ENCODE measurements around the gene HIC1. TPM values are rescaled to one million over a fixed set of nuclear protein-coding genes. Genes with fewer than 3 reads are reported as not detected.

Gene HIC1
- total and polyA plus RNA-seq, 9 of the 15 experiments (the other 6 are each of a cell fraction or from before 2014, with no cell fraction given): 0.01 to 2.5 (median 0.18) TPM

DNA sequence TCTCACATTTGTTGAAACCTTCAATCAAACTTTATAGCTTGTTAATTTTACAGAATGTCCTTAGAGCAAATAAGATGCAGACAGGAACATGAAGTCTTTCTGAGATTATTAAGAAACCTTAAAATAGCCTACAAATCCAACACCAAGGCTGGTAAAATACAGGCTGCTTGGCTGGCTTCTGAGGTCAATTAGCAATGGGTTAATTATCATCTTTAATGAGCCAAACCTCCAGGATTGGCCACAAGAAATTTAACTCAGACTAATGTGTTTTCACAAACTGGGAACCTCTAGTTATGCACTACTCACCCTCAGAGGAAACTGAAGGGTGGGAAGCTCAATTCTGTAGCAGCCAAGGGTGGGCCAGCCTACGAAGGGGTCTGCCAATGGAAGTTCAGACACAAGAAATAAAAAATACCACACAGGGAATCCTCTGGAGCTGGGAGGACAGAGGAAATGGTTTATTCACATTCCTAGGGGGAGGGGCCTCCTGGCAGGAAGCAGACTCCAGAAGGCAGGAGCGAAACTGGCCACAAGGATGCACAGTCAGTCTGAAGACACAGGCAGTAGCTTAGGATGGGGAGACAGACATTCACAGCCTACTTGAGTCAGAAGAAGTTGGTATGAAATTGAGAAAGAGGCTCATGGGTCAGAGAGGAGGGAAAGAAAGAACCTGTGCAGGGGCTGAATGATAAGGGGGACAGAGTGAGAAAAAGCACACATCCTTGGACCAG is 36.1 kb downstream of the HIC1 start:
- Histone ChIP-seq H3K9ac (ENCODE audit: insufficient read depth in 1 of 2, low read depth in 2 of 2, low read length in 2 of 2) (no peak overlapping the region), H3K4me1 (replicated peaks in 1 of 2; ENCODE audit: control insufficient read depth in 2 of 2, insufficient read depth in 2 of 2, low read length in 2 of 2) (peaks cover 19 to 29% of the 10 kb centered on the region in 2 experiments), H3K9me1 (ENCODE audit: control insufficient read depth, insufficient read depth, low read length) (peaks cover 4% of the 10 kb centered on the region), H3K9me3 (replicated peaks; ENCODE audit: control insufficient read depth, insufficient read depth, low read depth, low read length) (no peaks in the 10 kb centered on the region), H3K79me2 (ENCODE audit: control insufficient read depth, insufficient read depth, low read length) (no peaks in the 10 kb centered on the region), H3K4me3 (no peak overlapping the region), H3K27ac (ENCODE audit: extremely low read depth, low read depth, low read length) (no peak overlapping the region), H3K4me2 (ENCODE audit: insufficient read depth, low read length) (no peak overlapping the region), H3K36me3 (ENCODE audit: control insufficient read depth, insufficient read depth, low read length) (peaks cover 4% of the 10 kb centered on the region; the same call in 1 of the 3 replicates), H3K27me3 (ENCODE audit: control insufficient read depth in 2 of 2, insufficient read depth in 2 of 2, low read length in 2 of 2) (no peaks in the 10 kb centered on the region), H4K20me1 (replicated peaks; ENCODE audit: control insufficient read depth, insufficient read depth, low read length) (no peaks in the 10 kb centered on the region), H2AFZ (ENCODE audit: low read depth, low read length) (no peak overlapping the region)
- CTCF ChIA-PET (ENCODE audit: low intra/inter-chr PET ratio): no interaction called here
- no peak for TF ChIP-seq FOXJ3 (CRISPR knock-in tag; IDR thresholded peaks at IDR 0.05)
- TF ChIP-seq NFE2 (IDR thresholded peaks at IDR 0.05; ENCODE audit: low read depth): no peak
- 0 out of 2 replicates have a peak, but pooled peaks have one; percentile 7 for TF ChIP-seq GABPA (tag; conservative IDR thresholded peaks at IDR 0.05; ENCODE audit: low read depth)
- 0 out of 2 replicates have a peak, but pooled peaks have one; percentile 42 for TF ChIP-seq TEAD2 (tag; IDR thresholded peaks at IDR 0.05)
- TF ChIP-seq YBX1 (IDR thresholded peaks at IDR 0.05): no peak
- no peak for TF ChIP-seq TEAD1 (CRISPR knock-in tag; IDR thresholded peaks at IDR 0.05)
- TF ChIP-seq KAT2B (IDR thresholded peaks at IDR 0.05; ENCODE audit: low read depth, low read length): no peak
- peak; percentile 34; the same call in 1 of the 2 replicates for TF ChIP-seq TEAD4 (IDR thresholded peaks at IDR 0.05; ENCODE audit: low read length)
- no peak for TF ChIP-seq TEAD4 (CRISPR knock-in tag; IDR thresholded peaks at IDR 0.05; ENCODE audit: borderline replicate concordance)
- in situ Hi-C loops (cut with MboI) (no loop called here), intact Hi-C loops (cut with micrococcal nuclease) (no loop called here)
- WGBS (ENCODE audit: insufficient coverage, low coverage, missing lambda C conversion rate): 58% methylated on average over 2 of the region's 2 CpGs
- FAIRE-seq (no peak), DNase-seq (ENCODE audit: extremely low read depth in 1 of 4, low spot score in 3 of 4) (peak in 2 of 4 experiments; percentile 17 to 23), ATAC-seq (no peak)
- no TSS peak for BruUV-seq (replicated peaks)
- POLR2A ChIA-PET: interaction anchor here (1.2 to 2.7 kb wide), 2 partner anchors 9 to 12 kb away, joined by 4 to 7 read pairs; no protein-coding TSS in a partner anchor

All from K562 (cell line).